NB4 (cell line): ENCODE data around the gene IFNL2.
"Not testable (repeated sequence)": the region's sequence is repeated elsewhere in the genome, so short reads cannot be mapped to it uniquely, and the experiment has no call there.

Experiments
- DNase-seq: peaks from one replicate; pipeline ENCODE4 v3.0.0; 2010; ENCODE audit warnings: low read depth
- H3K4me3 ChIP-seq: one replicate; pipeline ENCODE4 v1.5.1; 2011; ENCODE audit warnings: mild to moderate bottlenecking, low read depth, low read length, moderate library complexity
- CTCF ChIP-seq: IDR thresholded peaks from one replicate; pipeline ENCODE4 v1.5.1; 2012; ENCODE audit warnings: low read depth, low read length
- MAX ChIP-seq: IDR thresholded peaks from 2 replicates; pipeline ENCODE4 v1.6.1; 2011; ENCODE audit warnings: low read depth, low read length
- MYC ChIP-seq: IDR thresholded peaks from 2 replicates; pipeline ENCODE4 v1.6.1; 2011; ENCODE audit warnings: low read depth, low read length
- POLR2A ChIP-seq: IDR thresholded peaks from 2 replicates; pipeline ENCODE4 v1.6.1; 2011; ENCODE audit warnings: mild to moderate bottlenecking; ENCODE audit not compliant: insufficient read length; ENCODE audit errors: extremely low read depth

Gene IFNL2

GRCh38 chr19:39237200-39238184, 30.7 kb upstream of the IFNL2 start:
- no peak overlapping the region for H3K4me3 ChIP-seq
- TF ChIP-seq MAX (peak; percentile 79; the same call in 1 of the 2 replicates), CTCF (no peak)
- DNase-seq = peak; percentile 51

- H3K4me3 ChIP-seq = no peak overlapping the region
- TF ChIP-seq MAX (no peak), MYC (no peak), POLR2A (no peak), CTCF (no peak)
- no peak for DNase-seq
Observed at GRCh38 chr19:39238209-39238608, 30.0 kb upstream of the IFNL2 start.

GRCh38 chr19:39238944-39239343, 29.3 kb upstream of the IFNL2 start:
- TF ChIP-seq CTCF = no peak
- TF ChIP-seq POLR2A = no peak
- no peak for TF ChIP-seq MYC
- TF ChIP-seq MAX = no peak
- H3K4me3 ChIP-seq = no peak overlapping the region
- no peak for DNase-seq

- peak; percentile 14 for DNase-seq
- H3K4me3 ChIP-seq = no peak overlapping the region
- TF ChIP-seq POLR2A (no peak), MYC (no peak), CTCF (no peak), MAX (no peak)
Observed at GRCh38 chr19:39240421-39240820, 27.8 kb upstream of the IFNL2 start.

- not testable (repeated sequence) for H3K4me3 ChIP-seq
Observed at GRCh38 chr19:39243741-39244140, 24.5 kb upstream of the IFNL2 start.

GRCh38 chr19:39244410-39245100, 23.6 kb upstream of the IFNL2 start, which contains the start of gene IFNL3:
TSS of gene IFNL3 (minus strand) at chr19:39245006. CDS start at chr19:39244967, 39 bp downstream.
- not testable (repeated sequence) for DNase-seq, H3K4me3 ChIP-seq

More at GRCh38 chr19:39243741-39244140, 24.5 kb upstream of the IFNL2 start:
- DNase-seq = not testable (repeated sequence)

- not testable (repeated sequence) for DNase-seq, H3K4me3 ChIP-seq
Observed at GRCh38 chr19:39245166-39245565, 23.0 kb upstream of the IFNL2 start.
